H1 (cell line): ENCODE measurements around the gene ASAP2. TPM values are rescaled to one million over a fixed set of nuclear protein-coding genes. Genes with fewer than 3 reads are reported as not detected.

Experiments
- CTCF ChIA-PET: fragments of 300-600 bp; sonication (Branson Sonifier 250); formaldehyde crosslinking; loops from one replicate; lab custom pipeline; 2021; ENCODE audit not compliant: partially characterized antibody; lab: Charles Lee
- POLR2A ChIA-PET: fragments of 300-600 bp; sonication (Branson Sonifier 250); formaldehyde crosslinking; loops from one replicate; lab custom pipeline; 2021; ENCODE audit warnings: inconsistent platforms; ENCODE audit not compliant: partially characterized antibody; lab: Charles Lee
- DNase-seq, 2 experiments: peaks; one replicate each; pipeline versions ENCODE4 v3.0.0 to v3.0.0-alpha.2; 2010 to 2022; ENCODE audit warnings: low spot score in 2 of 2, low read depth in 1 of 2, mixed read lengths in 1 of 2
- FAIRE-seq: peaks from 2 replicates; lab custom pipeline; 2011; peaks lifted over from hg19 to GRCh38; lab: Jason Lieb, UNC
- H2AFZ ChIP-seq: 2 replicates; pipeline ENCODE4 v1.8.1; 2012; ENCODE audit warnings: low read length, inconsistent platforms
- H2AK5ac ChIP-seq: 2 replicates; pipeline ENCODE4 v1.6.1; 2013; ENCODE audit warnings: low read depth, low read length
- H2BK120ac ChIP-seq: replicated peaks from 2 replicates; pipeline ENCODE3; 2013; ENCODE audit warnings: low read depth, low read length, inconsistent platforms
- H2BK12ac ChIP-seq: 2 replicates; pipeline ENCODE4 v1.6.1; 2013; ENCODE audit warnings: low read depth, low read length
- H2BK15ac ChIP-seq: 2 replicates; pipeline ENCODE4 v1.6.1; 2013; ENCODE audit warnings: low read length
- H2BK20ac ChIP-seq: 2 replicates; pipeline ENCODE4 v1.6.1; 2013; ENCODE audit warnings: low read length
- H2BK5ac ChIP-seq: 2 replicates; pipeline ENCODE4 v1.6.1; 2013; ENCODE audit warnings: low read depth, low read length
- H3K14ac ChIP-seq: 2 replicates; pipeline ENCODE4 v1.6.1; 2013; ENCODE audit warnings: inconsistent platforms; ENCODE audit not compliant: insufficient read length
- H3K18ac ChIP-seq: 2 replicates; pipeline ENCODE4 v1.6.1; 2013; ENCODE audit warnings: low read length; ENCODE audit errors: extremely low read depth
- H3K23ac ChIP-seq: 2 replicates; pipeline ENCODE4 v1.6.1; 2013; ENCODE audit warnings: inconsistent platforms; ENCODE audit not compliant: insufficient read length
- H3K23me2 ChIP-seq: 2 replicates; pipeline ENCODE4 v1.6.1; 2013; ENCODE audit warnings: low read depth, low read length
- H3K27ac ChIP-seq: 2 replicates; pipeline ENCODE4 v1.6.1; 2011; ENCODE audit warnings: low read depth, low read length, inconsistent platforms
- H3K27me3 ChIP-seq, 4 experiments: replicated peaks in 1 of 4; 1 replicate in 1 of 4; 2 replicates in 3 of 4; pipeline versions ENCODE4 v1.6.1 to v1.8.1; 2011 to 2013; ENCODE audit warnings: low read length in 3 of 4, mild to moderate bottlenecking in 3 of 4, inconsistent platforms in 2 of 4, mixed read lengths in 2 of 4, moderate library complexity in 1 of 4; ENCODE audit not compliant: control insufficient read depth in 3 of 4, insufficient read depth in 3 of 4; ENCODE audit errors: extremely low read depth in 1 of 4
- H3K36me3 ChIP-seq, 4 experiments: 2 replicates each; pipeline versions ENCODE4 v1.6.1 to v1.8.1; 2011 to 2013; ENCODE audit warnings: mild to moderate bottlenecking in 4 of 4, low read length in 3 of 4, moderate library complexity in 2 of 4, control low read depth in 1 of 4, inconsistent platforms in 1 of 4; ENCODE audit not compliant: insufficient read depth in 4 of 4, control insufficient read depth in 2 of 4
- H3K4ac ChIP-seq: replicated peaks from 2 replicates; pipeline ENCODE3; 2013; ENCODE audit warnings: low read length, low read depth, mixed read lengths, inconsistent platforms; ENCODE audit not compliant: insufficient read length
- H3K4me1 ChIP-seq, 4 experiments: replicated peaks in 1 of 4; 1 replicate in 1 of 4; 2 replicates in 3 of 4; pipeline versions ENCODE4 v1.6.1 to v1.8.1; 2011 to 2013; ENCODE audit warnings: low read length in 3 of 4, inconsistent platforms in 2 of 4, mixed read lengths in 1 of 4; ENCODE audit not compliant: insufficient read depth in 4 of 4, control insufficient read depth in 3 of 4
- H3K4me2 ChIP-seq, 2 experiments: 2 replicates each; pipeline versions ENCODE4 v1.6.1 to v1.8.1; 2011 to 2013; ENCODE audit warnings: low read depth in 2 of 2, low read length in 2 of 2, control low read depth in 1 of 2, inconsistent platforms in 1 of 2, mild to moderate bottlenecking in 1 of 2; ENCODE audit not compliant: insufficient read depth in 1 of 2
- H3K4me3 ChIP-seq, 4 experiments: fragments of 200-600, 300-600 bp in 1 of 4; sonication (generic), shearing (Covaris generic), sonication (Bioruptor Twin) in 1 of 4; 2 replicates each; pipeline versions ENCODE4 v1.5.1 to v1.8.1; 2011 to 2016; ENCODE audit warnings: low read length in 4 of 4, low read depth in 3 of 4, control low read depth in 2 of 4, inconsistent platforms in 2 of 4, mild to moderate bottlenecking in 2 of 4, mixed read lengths in 1 of 4, moderate library complexity in 1 of 4; ENCODE audit not compliant: insufficient read depth in 2 of 4; ENCODE audit errors: extremely low read depth in 1 of 4
- H3K56ac ChIP-seq: replicated peaks from 2 replicates; pipeline ENCODE3; 2013; ENCODE audit warnings: low read depth, mild to moderate bottlenecking, mixed read lengths, low read length, inconsistent platforms; ENCODE audit not compliant: insufficient read length
- H3K79me1 ChIP-seq: 2 replicates; pipeline ENCODE4 v1.6.1; 2013; ENCODE audit warnings: low read depth, low read length, control low read depth
- H3K79me2 ChIP-seq, 2 experiments: 2 replicates each; pipeline versions ENCODE4 v1.6.1 to v1.8.1; 2012 to 2013; ENCODE audit warnings: low read length in 2 of 2, mild to moderate bottlenecking in 2 of 2, inconsistent platforms in 1 of 2; ENCODE audit not compliant: insufficient read depth in 2 of 2, control insufficient read depth in 1 of 2
- H3K9ac ChIP-seq, 4 experiments: replicated peaks in 1 of 4; 1 replicate in 1 of 4; 2 replicates in 3 of 4; pipeline versions ENCODE4 v1.6.1 to v1.8.1; 2011 to 2013; ENCODE audit warnings: low read depth in 3 of 4, low read length in 3 of 4, control low read depth in 2 of 4, mild to moderate bottlenecking in 2 of 4, moderate library complexity in 2 of 4, inconsistent platforms in 1 of 4; ENCODE audit errors: extremely low read depth in 1 of 4
- H3K9me3 ChIP-seq, 2 experiments: 2 replicates each; pipeline versions ENCODE4 v1.6.1 to v1.8.1; 2012 to 2013; ENCODE audit warnings: mild to moderate bottlenecking in 2 of 2, moderate library complexity in 2 of 2, control low read depth in 1 of 2, inconsistent platforms in 1 of 2, low read depth in 1 of 2, low read length in 1 of 2, mixed read lengths in 1 of 2; ENCODE audit not compliant: insufficient read depth in 2 of 2
- H4K20me1 ChIP-seq, 2 experiments: replicated peaks in 1 of 2; 2 replicates each; pipeline versions ENCODE3 to v1.8.1; 2011 to 2013; ENCODE audit warnings: inconsistent platforms in 2 of 2, low read length in 2 of 2, mild to moderate bottlenecking in 1 of 2; ENCODE audit not compliant: insufficient read depth in 2 of 2, control insufficient read depth in 1 of 2
- H4K5ac ChIP-seq: 2 replicates; pipeline ENCODE4 v1.6.1; 2013; ENCODE audit warnings: low read length, low read depth, mixed read lengths, inconsistent platforms; ENCODE audit not compliant: insufficient read length
- H4K8ac ChIP-seq: 2 replicates; pipeline ENCODE4 v1.8.0; 2013; ENCODE audit warnings: mild to moderate bottlenecking, moderate library complexity, low read length, inconsistent platforms; ENCODE audit not compliant: insufficient read depth; ENCODE audit errors: extremely low read depth
- H4K91ac ChIP-seq: replicated peaks from 2 replicates; pipeline ENCODE3; 2013; ENCODE audit warnings: low read length, mixed read lengths, inconsistent platforms; ENCODE audit not compliant: insufficient read length
- BACH1 ChIP-seq: IDR thresholded peaks from 2 replicates; pipeline ENCODE4 v1.6.1; 2012; ENCODE audit warnings: low read length, improper control_type of control experiment
- HDAC2 ChIP-seq, 2 experiments: fragments of 300-600 bp in 1 of 2; sonication (generic) in 1 of 2; IDR thresholded peaks; 2 replicates each; pipeline ENCODE4 v1.6.1; 2011 to 2012; ENCODE audit warnings: low read depth in 2 of 2, low read length in 2 of 2, mild to moderate bottlenecking in 2 of 2, moderate library complexity in 2 of 2, borderline replicate concordance in 1 of 2, inconsistent platforms in 1 of 2
- MAFK ChIP-seq: IDR thresholded peaks from 2 replicates; pipeline ENCODE4 v1.6.1; 2012; ENCODE audit warnings: low read depth, mild to moderate bottlenecking, improper control_type of control experiment, low read length
- RNF2 ChIP-seq: fragments of 200-900, 300-1000 bp; sonication (generic); IDR thresholded peaks from 2 replicates; pipeline ENCODE4 v1.7.1; 2016; ENCODE audit warnings: borderline replicate concordance, low read depth, mild to moderate bottlenecking, antibody characterized with exemption, low read length; ENCODE audit not compliant: poor library complexity, severe bottlenecking; ENCODE audit errors: missing control alignments
- RXRA ChIP-seq: IDR thresholded peaks from 2 replicates; pipeline ENCODE4 v1.6.1; 2011; ENCODE audit warnings: low read depth, mild to moderate bottlenecking, low read length, moderate library complexity; ENCODE audit not compliant: insufficient read depth
- ZNF274 ChIP-seq: IDR thresholded peaks from 2 replicates; pipeline ENCODE4 v1.7.0; 2012; ENCODE audit warnings: low read length, borderline replicate concordance; ENCODE audit errors: extremely low read depth
- whole genome bisulfite sequencing, 2 experiments: shearing (Covaris generic) in 1 of 2; methylation state at CpG; one replicate each; pipeline versions ENCODE4 v1.1.6 to v1.1.7; 2013 to 2015; ENCODE audit warnings: low lambda C conversion rate in 2 of 2, mixed read lengths in 2 of 2, inconsistent platforms in 1 of 2, low coverage in 1 of 2, missing lambda C conversion rate in 1 of 2; ENCODE audit not compliant: insufficient replicate concordance in 2 of 2, insufficient coverage in 1 of 2, insufficient read length in 1 of 2; ENCODE audit errors: extremely low coverage in 1 of 2, missing lambda C conversion rate in 1 of 2; 5-methylcytosine and 5-hydroxymethylcytosine counted together
- polyA plus RNA-seq, 7 experiments: library from polyadenylated mRNA; depleted of rRNA in 3 of 7; stranded (reverse) in 5 of 7; unstranded in 2 of 7; fragments of >200 nt in 5 of 7; fragments of 200-250 nt in 2 of 7; gene quantifications; 1 replicate in 5 of 7; 2 replicates in 1 of 7; 4 replicates in 1 of 7; pipeline versions ENCODE4 v1.2.1 to v1.2.3, GENCODE V29; 2011 to 2013; ENCODE audit warnings: missing spikeins in 2 of 7, mixed read lengths in 2 of 7
- total RNA-seq: library from RNA; stranded (reverse); fragmentation: NEBNext Ultra II Directional; extraction: Animal tissue kit (Norgen Biotek cat#: 25700); gene quantifications from 2 replicates; pipeline ENCODE4 v1.2.1, GENCODE V29; 2021

The ASAP2 gene
- total and polyA plus RNA-seq, 2 of the 8 experiments (the other 6 are each of a cell fraction or from before 2014, with no cell fraction given) = 10.2 to 18.7 TPM

- no peak overlapping the region for H3K4me2 ChIP-seq
- no peak overlapping the region for H3K4ac ChIP-seq
- H3K4me3 ChIP-seq = no peak overlapping the region
- H2AK5ac ChIP-seq = no peak overlapping the region
- peaks cover 0 to 4% (median 0%) of the 10 kb centered on the region in 4 experiments; a peak in 1 of 7 replicates for H3K4me1 ChIP-seq
- no peak overlapping the region for H4K5ac ChIP-seq
- H3K18ac ChIP-seq = no peak overlapping the region
- H3K23ac ChIP-seq = no peak overlapping the region
- no peak overlapping the region for H2BK20ac ChIP-seq
- FAIRE-seq (no peak), DNase-seq (no peak)
- no peak overlapping the region for H3K27ac ChIP-seq
- no peak overlapping the region for H3K9ac ChIP-seq
- H3K14ac ChIP-seq = no peak overlapping the region
- H2BK120ac ChIP-seq = no peak overlapping the region
- no peak overlapping the region for H4K91ac ChIP-seq
- H2BK15ac ChIP-seq = no peak overlapping the region
- WGBS, 2 experiments = 89% methylated on average over 3 of the region's 3 CpGs; no CpG with 5 or more reads in 1 of the 2 experiments
- no peak overlapping the region for H2AFZ ChIP-seq
- POLR2A ChIA-PET = no interaction called here
- H3K23me2 ChIP-seq = no peaks in the 10 kb centered on the region
- TF ChIP-seq BACH1 (no peak), MAFK (no peak), RXRA (no peak), RNF2 (no peak), ZNF274 (no peak), HDAC2 (IDR thresholded peaks at IDR 0.05; ENCODE audit: borderline replicate concordance in 1 of 2, low read depth in 2 of 2, low read length in 2 of 2) (no peak)
- H2BK12ac ChIP-seq = no peak overlapping the region
- no peak overlapping the region for H2BK5ac ChIP-seq
- no peak overlapping the region for H3K56ac ChIP-seq
- no peaks in the 10 kb centered on the region for H3K79me1 ChIP-seq
- no peaks in the 10 kb centered on the region for H4K20me1 ChIP-seq
- H4K8ac ChIP-seq = no peak overlapping the region
- no peaks in the 10 kb centered on the region for H3K9me3 ChIP-seq
- CTCF ChIA-PET = interaction anchor here (1.0 to 2.0 kb wide), 4 partner anchors 13 to 52 kb away, joined by 3 to 9 read pairs (median 4); partner anchors contain the start of gene ASAP2
- H3K27me3 ChIP-seq = no peaks in the 10 kb centered on the region; a peak in 1 of 7 replicates
- no peaks in the 10 kb centered on the region for H3K79me2 ChIP-seq
- no peaks in the 10 kb centered on the region for H3K36me3 ChIP-seq
These were observed 13.9 kb upstream of the ASAP2 start for GRCh38 chr2:9192712-9193111.
